Esophagus muscularis mucosa (tissue), 4 donors: ENCODE measurements around the gene HYDIN. TPM values are rescaled to one million over a fixed set of nuclear protein-coding genes. Genes with fewer than 3 reads are reported as not detected.

ENCODE experiments used
- DNase-seq: peaks from one replicate; pipeline ENCODE4 v3.0.0-alpha.2; 2017; ENCODE audit errors: extremely low spot score
- H3K27ac ChIP-seq, 4 donors: fragments of 200-600 bp; sonication (generic); replicated peaks in 1 of 4; 1 replicate in 3 of 4; 2 replicates in 1 of 4; pipeline ENCODE4 v1.5.1; 2016 to 2019; ENCODE audit warnings: mild to moderate bottlenecking in 1 of 4
- H3K27me3 ChIP-seq, 4 donors: fragments of 200-600 bp; sonication (generic); one replicate each; pipeline versions ENCODE4 v1.5.1 to v1.6.0; 2016 to 2019
- H3K36me3 ChIP-seq, 4 donors: fragments of 200-600 bp; sonication (generic); one replicate each; pipeline ENCODE4 v1.5.1; 2016 to 2019
- H3K4me1 ChIP-seq, 4 donors: fragments of 200-600 bp; sonication (generic); one replicate each; pipeline ENCODE4 v1.5.1; 2016 to 2019
- H3K4me3 ChIP-seq, 4 donors: fragments of 200-600 bp; sonication (generic); 1 replicate in 2 of 4; 2 replicates in 2 of 4; pipeline ENCODE4 v1.5.1; 2016 to 2019; ENCODE audit warnings: mild to moderate bottlenecking in 4 of 4, moderate library complexity in 1 of 4
- H3K9me3 ChIP-seq, 4 donors: fragments of 200-600 bp; sonication (generic); 1 replicate in 3 of 4; 2 replicates in 1 of 4; pipeline ENCODE4 v1.5.1; 2016 to 2019
- CTCF ChIP-seq, 3 experiments: fragments of 200-600 bp in 2 of 3; fragments of 450-650 bp in 1 of 3; sonication (generic) in 2 of 3; IDR thresholded peaks; one replicate each; pipeline ENCODE4 v1.5.1; 2017 to 2019; ENCODE audit warnings: antibody characterized with exemption in 3 of 3, mild to moderate bottlenecking in 2 of 3, moderate library complexity in 1 of 3
- EP300 ChIP-seq: sonication (generic); formaldehyde crosslinking; IDR thresholded peaks from one replicate; pipeline ENCODE4 v1.6.1; 2017; ENCODE audit warnings: antibody characterized with exemption
- POLR2A ChIP-seq: fragments of 450-650 bp; IDR thresholded peaks from one replicate; pipeline ENCODE4 v1.6.1; 2017; ENCODE audit warnings: antibody characterized with exemption, moderate library complexity, mild to moderate bottlenecking, low read depth
- POLR2AphosphoS5 ChIP-seq, 2 donors: sonication (generic); formaldehyde crosslinking; IDR thresholded peaks; one replicate each; pipeline ENCODE4 v1.6.1; 2017; ENCODE audit warnings: antibody characterized with exemption in 2 of 2
- WGBS: methylation state at CpG from one replicate; pipeline ENCODE4 v1.1.5; 2018; 5-methylcytosine and 5-hydroxymethylcytosine counted together
- intact Hi-C: fragments of 100-400 bp; cut with DNase I; formaldehyde crosslinking; loops from one replicate; pipeline ENCODE4 v1.15.1; 2023
- total RNA-seq, 4 donors: library from RNA; depleted of rRNA; stranded (reverse); fragments of >200 nt; gene quantifications; one replicate each; pipeline versions ENCODE4 v1.1.0 to v1.2.1, GENCODE V29; 2016

Gene HYDIN
- total RNA-seq, 4 donors from 2014 or later = 0.32 to 2.6 (median 1.5) TPM

DNA sequence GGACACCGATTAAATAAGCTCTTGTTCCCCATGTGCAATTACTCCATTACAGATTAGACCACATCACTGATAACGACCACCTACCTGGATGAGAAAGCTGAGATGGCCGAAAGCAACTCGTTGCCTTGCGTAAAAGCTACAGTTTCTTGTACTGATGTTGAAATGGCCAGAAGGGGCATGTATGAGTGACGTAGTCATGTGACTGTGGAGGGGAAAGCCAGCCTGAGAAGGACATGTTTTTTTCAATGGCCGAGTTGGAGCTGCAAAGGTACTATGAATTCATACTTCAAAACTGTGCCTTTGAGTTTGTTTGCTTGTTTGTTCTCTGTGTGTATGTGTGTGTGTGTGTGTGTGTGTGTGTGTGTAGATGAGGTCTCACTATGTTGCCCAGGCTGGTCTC, 17.0 kb upstream of the HYDIN start:
- H3K4me3 ChIP-seq = no peak overlapping the region
- no peaks in the 10 kb centered on the region for H3K9me3 ChIP-seq
- no peaks in the 10 kb centered on the region for H3K36me3 ChIP-seq
- 86% methylated on average over 7 of the region's 7 CpGs for WGBS
- no peak overlapping the region for H3K27ac ChIP-seq
- DNase-seq = no peak
- intact Hi-C loops = no loop called here
- H3K4me1 ChIP-seq = no peaks in the 10 kb centered on the region
- no peaks in the 10 kb centered on the region for H3K27me3 ChIP-seq
- TF ChIP-seq EP300 (no peak), POLR2A (no peak), POLR2AphosphoS5 (IDR thresholded peaks at IDR 0.05) (no peak), CTCF (IDR thresholded peaks at IDR 0.05) (no peak)

DNA sequence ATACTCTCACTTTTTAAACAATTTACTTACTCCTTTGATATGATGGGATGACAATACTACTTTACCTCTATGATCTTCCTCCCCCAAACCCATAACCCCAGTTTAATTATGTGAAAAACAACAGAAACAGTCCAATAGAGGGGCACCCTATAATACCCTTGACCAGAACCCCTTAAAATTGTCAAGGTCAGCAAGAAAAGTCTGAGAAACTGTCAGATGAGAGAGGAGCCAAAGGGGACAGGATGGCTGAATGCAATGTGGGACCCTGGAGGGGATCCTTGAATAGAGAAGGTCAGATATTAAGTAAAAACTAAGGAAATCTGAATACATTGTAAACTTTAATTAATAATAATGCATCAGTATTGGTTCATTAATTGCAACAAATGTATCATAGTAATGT, 15.8 kb upstream of the HYDIN start:
- H3K27ac ChIP-seq = no peak overlapping the region
- H3K27me3 ChIP-seq = no peaks in the 10 kb centered on the region
- intact Hi-C loops = no loop called here
- H3K4me3 ChIP-seq = no peak overlapping the region
- DNase-seq = no peak
- TF ChIP-seq POLR2A (no peak), EP300 (no peak), POLR2AphosphoS5 (IDR thresholded peaks at IDR 0.05) (no peak), CTCF (IDR thresholded peaks at IDR 0.05) (no peak)
- no peaks in the 10 kb centered on the region for H3K4me1 ChIP-seq
- H3K9me3 ChIP-seq = no peaks in the 10 kb centered on the region
- H3K36me3 ChIP-seq = no peaks in the 10 kb centered on the region

- no peak for TF ChIP-seq EP300
- no peak for TF ChIP-seq POLR2A
- TF ChIP-seq POLR2AphosphoS5 (IDR thresholded peaks at IDR 0.05) = no peak
- Histone ChIP-seq H3K4me3 (no peak overlapping the region), H3K27ac (no peak overlapping the region), H3K36me3 (no peaks in the 10 kb centered on the region), H3K27me3 (no peaks in the 10 kb centered on the region), H3K9me3 (no peaks in the 10 kb centered on the region), H3K4me1 (no peaks in the 10 kb centered on the region)
- WGBS = 80% methylated on average over 1 of the region's 1 CpG
- intact Hi-C loops = no loop called here
- DNase-seq = no peak
These were observed 14.0 kb upstream of the HYDIN start for GRCh38 chr16:71244521-71244920.

DNA sequence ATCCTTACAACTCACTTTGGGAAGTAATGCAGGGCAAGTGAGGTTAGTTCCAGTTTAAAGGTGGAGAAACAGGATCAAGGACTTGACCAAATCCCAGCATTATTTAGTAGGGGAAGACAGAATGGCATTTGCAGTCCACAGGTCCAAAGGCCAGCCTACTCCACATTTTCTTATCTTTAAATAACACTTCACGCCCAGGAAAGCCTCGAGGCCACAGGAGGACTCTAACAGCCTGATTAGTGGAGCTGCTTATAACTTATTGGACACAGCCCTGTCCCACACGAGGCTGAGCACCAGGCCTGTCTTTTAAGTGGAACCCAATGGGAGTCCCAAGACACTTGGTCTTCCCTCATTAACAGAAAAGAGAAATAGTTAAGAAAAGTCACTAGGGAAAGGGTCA, 12.1 kb upstream of the HYDIN start:
- no peak overlapping the region for H3K27ac ChIP-seq
- no peaks in the 10 kb centered on the region for H3K36me3 ChIP-seq
- no peaks in the 10 kb centered on the region for H3K9me3 ChIP-seq
- no peak overlapping the region for H3K4me3 ChIP-seq
- no peak for DNase-seq
- WGBS = 50% methylated on average over 3 of the region's 3 CpGs
- intact Hi-C loops = no loop called here
- no peaks in the 10 kb centered on the region for H3K4me1 ChIP-seq
- no peaks in the 10 kb centered on the region for H3K27me3 ChIP-seq
- TF ChIP-seq POLR2AphosphoS5 (IDR thresholded peaks at IDR 0.05) = no peak
- TF ChIP-seq EP300 = no peak
- TF ChIP-seq CTCF (IDR thresholded peaks at IDR 0.05) = no peak
- TF ChIP-seq POLR2A = no peak

DNA sequence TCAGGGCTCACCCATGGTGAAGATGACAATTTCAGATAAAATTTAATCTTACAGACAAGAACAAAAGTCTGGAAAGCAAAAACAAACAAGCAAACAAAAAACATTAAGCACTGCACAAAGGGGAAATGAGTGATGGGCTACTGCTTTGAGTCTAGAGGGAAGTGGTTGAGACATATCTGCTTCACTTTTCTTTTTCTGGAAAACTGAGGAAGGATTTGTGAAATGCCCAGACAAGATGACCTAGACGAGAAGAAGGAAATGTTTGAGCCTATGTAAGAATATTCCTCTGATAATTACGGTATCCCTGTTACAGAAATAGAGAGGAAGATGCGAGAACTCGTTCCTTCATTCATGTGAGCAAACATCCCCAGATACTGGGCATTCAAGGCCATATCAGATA, 11.5 kb upstream of the HYDIN start:
- intact Hi-C loops = no loop called here
- no peak overlapping the region for H3K4me3 ChIP-seq
- H3K9me3 ChIP-seq = no peaks in the 10 kb centered on the region
- no peaks in the 10 kb centered on the region for H3K27me3 ChIP-seq
- no peak overlapping the region for H3K27ac ChIP-seq
- H3K36me3 ChIP-seq = no peaks in the 10 kb centered on the region
- 86% methylated on average over 4 of the region's 4 CpGs for WGBS
- no peak for DNase-seq
- no peaks in the 10 kb centered on the region for H3K4me1 ChIP-seq
- TF ChIP-seq EP300 = no peak
- no peak for TF ChIP-seq CTCF (IDR thresholded peaks at IDR 0.05)
- no peak for TF ChIP-seq POLR2AphosphoS5 (IDR thresholded peaks at IDR 0.05)
- no peak for TF ChIP-seq POLR2A
